SU-DHL-6 (cell line): Measurements from ENCODE around the gene RIIAD1.

Experiments
- EZH2phosphoT487 ChIP-seq: fragments of 200-600 bp; sonication (generic), shearing (Covaris generic); conservative IDR thresholded peaks from 2 replicates; pipeline ENCODE4 v1.6.1; 2018; ENCODE audit warnings: mild to moderate bottlenecking, antibody characterized with exemption, low read length, moderate library complexity, mixed read lengths
- TF ChIP-seq, protein P1 (sequence below): fragments of 200-600 bp; sonication (generic); IDR thresholded peaks from one replicate; pipeline ENCODE4 v1.5.1; 2017; ENCODE audit warnings: antibody characterized with exemption, mild to moderate bottlenecking, low read length, moderate library complexity; ENCODE audit not compliant: insufficient read depth, poor library complexity, severe bottlenecking

DNA sequence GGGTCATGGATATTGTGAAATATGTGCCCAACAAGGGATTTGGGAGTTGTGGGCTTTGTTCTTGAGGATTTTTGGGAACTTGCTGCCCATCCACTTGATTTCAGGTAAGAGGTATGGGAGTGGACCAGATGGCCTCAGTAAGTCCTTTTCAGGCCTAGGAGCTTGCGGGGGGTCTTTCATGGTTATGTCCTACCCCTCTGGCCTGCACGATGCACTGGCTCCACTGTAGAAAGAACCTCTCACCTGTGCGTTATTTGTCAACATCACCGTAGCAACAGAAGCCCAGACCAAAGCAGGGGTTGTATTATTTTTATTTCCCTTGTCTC is 8.6 kb downstream of the RIIAD1 start:
- TF ChIP-seq, protein P1, sequence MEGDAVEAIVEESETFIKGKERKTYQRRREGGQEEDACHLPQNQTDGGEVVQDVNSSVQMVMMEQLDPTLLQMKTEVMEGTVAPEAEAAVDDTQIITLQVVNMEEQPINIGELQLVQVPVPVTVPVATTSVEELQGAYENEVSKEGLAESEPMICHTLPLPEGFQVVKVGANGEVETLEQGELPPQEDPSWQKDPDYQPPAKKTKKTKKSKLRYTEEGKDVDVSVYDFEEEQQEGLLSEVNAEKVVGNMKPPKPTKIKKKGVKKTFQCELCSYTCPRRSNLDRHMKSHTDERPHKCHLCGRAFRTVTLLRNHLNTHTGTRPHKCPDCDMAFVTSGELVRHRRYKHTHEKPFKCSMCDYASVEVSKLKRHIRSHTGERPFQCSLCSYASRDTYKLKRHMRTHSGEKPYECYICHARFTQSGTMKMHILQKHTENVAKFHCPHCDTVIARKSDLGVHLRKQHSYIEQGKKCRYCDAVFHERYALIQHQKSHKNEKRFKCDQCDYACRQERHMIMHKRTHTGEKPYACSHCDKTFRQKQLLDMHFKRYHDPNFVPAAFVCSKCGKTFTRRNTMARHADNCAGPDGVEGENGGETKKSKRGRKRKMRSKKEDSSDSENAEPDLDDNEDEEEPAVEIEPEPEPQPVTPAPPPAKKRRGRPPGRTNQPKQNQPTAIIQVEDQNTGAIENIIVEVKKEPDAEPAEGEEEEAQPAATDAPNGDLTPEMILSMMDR: no peak
- no peak for TF ChIP-seq EZH2phosphoT487
